ES-I3 (cell line): ENCODE data around the gene PI4K2A.
A peak's percentile ranks its signal among the peaks of the same experiment; 100 is the strongest.
"Not testable (repeated sequence)": the region's sequence is repeated elsewhere in the genome, so short reads cannot be mapped to it uniquely, and the experiment has no call there.

Source experiments
- H3K36me3 ChIP-seq: 2 replicates; pipeline ENCODE4 v1.6.1; 2013; ENCODE audit warnings: mild to moderate bottlenecking, low read length, control low read depth, moderate library complexity; ENCODE audit not compliant: insufficient read depth
- H3K4me1 ChIP-seq: 2 replicates; pipeline ENCODE4 v1.6.1; 2013; ENCODE audit warnings: mild to moderate bottlenecking, control low read depth, low read length; ENCODE audit not compliant: insufficient read depth
- H3K9ac ChIP-seq: 2 replicates; pipeline ENCODE4 v1.6.1; 2013; ENCODE audit warnings: low read depth, mild to moderate bottlenecking, low read length, moderate library complexity
- H3K9me3 ChIP-seq: 2 replicates; pipeline ENCODE4 v1.6.1; 2013; ENCODE audit warnings: mild to moderate bottlenecking, low read length, moderate library complexity; ENCODE audit not compliant: control insufficient read depth, insufficient read depth

PI4K2A gene

GRCh38 chr10:97675222-97675621 lies 34.8 kb downstream of the PI4K2A start:
- Histone ChIP-seq H3K9ac (no peak overlapping the region), H3K4me1 (no peaks in the 10 kb centered on the region; the same call in 1 of the 2 replicates), H3K36me3 (peaks cover 9% of the 10 kb centered on the region), H3K9me3 (no peaks in the 10 kb centered on the region)

- peaks cover 9% of the 10 kb centered on the region for H3K36me3 ChIP-seq
- H3K9me3 ChIP-seq = no peaks in the 10 kb centered on the region
- H3K4me1 ChIP-seq = no peaks in the 10 kb centered on the region; the same call in 1 of the 2 replicates
- no peak overlapping the region for H3K9ac ChIP-seq
These were observed 36.5 kb downstream of the PI4K2A start for GRCh38 chr10:97676770-97677581.

DNA sequence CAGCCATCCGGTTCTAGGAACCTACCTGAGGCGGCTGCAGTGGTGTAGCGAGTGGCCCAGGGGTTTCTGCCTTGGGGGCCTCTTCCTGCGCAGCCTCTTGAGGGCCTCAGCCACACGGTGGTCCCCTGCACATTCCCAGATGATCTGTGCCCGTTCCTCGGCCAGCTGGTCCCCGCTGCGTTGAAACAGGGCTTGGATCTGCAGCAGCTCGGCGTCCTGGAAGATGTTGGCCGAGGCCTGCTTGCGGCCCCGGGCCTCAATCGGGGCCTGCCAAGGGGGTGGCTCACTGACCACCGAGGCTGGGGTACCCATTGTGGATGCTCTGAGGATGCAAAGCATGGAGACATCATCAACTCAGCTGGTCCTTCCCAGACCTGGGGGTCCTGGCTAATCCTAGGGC lies 39.1 kb downstream of the PI4K2A start:
- no peak overlapping the region for H3K9ac ChIP-seq
- H3K36me3 ChIP-seq = 0 out of 2 replicates have a peak, but pooled peaks cover 2% of the 10 kb centered on the region
- H3K9me3 ChIP-seq = no peaks in the 10 kb centered on the region
- peaks cover 9% of the 10 kb centered on the region for H3K4me1 ChIP-seq

GRCh38 chr10:97682042-97682441 lies 41.6 kb downstream of the PI4K2A start:
- H3K36me3 ChIP-seq = no peaks in the 10 kb centered on the region
- peaks cover 9% of the 10 kb centered on the region for H3K4me1 ChIP-seq
- H3K9me3 ChIP-seq = no peaks in the 10 kb centered on the region
- no peak overlapping the region for H3K9ac ChIP-seq

DNA sequence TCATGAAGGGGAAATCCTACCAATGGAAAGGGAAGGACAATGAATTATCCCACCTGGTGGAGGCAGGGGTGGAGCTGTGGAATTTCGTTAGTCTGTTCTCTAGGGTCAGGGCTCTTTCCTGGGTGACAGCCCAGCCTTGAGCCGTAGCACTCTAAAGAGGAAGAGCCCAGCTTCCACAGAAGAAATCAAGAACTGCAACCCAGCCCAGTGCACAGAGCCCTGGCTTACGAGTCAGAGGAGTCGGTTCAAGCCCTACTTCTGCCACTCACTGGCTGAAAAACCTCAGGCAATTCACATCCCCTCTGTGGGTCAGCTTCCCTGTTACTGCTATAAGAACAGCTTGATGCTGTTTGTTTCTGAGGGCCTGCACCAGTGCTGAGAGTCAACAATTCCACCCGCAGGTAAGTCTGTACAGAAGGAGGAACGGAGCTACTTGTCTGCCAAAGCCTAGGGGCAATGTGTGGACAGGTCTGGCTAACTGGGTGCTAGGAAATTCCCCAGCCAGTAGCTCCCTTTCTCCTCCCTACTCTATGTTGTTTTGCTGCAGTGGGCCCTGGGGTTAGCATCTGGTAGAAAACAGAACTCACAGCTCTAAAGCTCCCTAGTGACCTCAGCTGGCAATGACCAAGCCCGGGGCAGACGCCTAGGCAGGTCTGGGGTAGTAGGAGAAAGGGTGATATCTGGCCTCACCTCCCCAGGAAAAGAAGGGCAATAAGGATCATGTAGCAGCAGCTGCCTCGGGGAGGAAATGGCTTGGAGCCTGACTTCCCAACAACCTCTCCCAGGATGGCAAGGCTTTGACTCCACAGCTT lies 43.3 kb downstream of the PI4K2A start:
- Histone ChIP-seq H3K9ac (0 out of 2 replicates have a peak overlapping the region, but pooled peaks have one; percentile 8), H3K36me3 (no peaks in the 10 kb centered on the region), H3K9me3 (no peaks in the 10 kb centered on the region), H3K4me1 (peaks cover 9% of the 10 kb centered on the region)

- H3K36me3 ChIP-seq, H3K9me3 ChIP-seq, H3K4me1 ChIP-seq: not testable (repeated sequence)
- 0 out of 2 replicates have a peak overlapping the region, but pooled peaks have one; percentile 8 for H3K9ac ChIP-seq
These were observed 43.9 kb downstream of the PI4K2A start for GRCh38 chr10:97684368-97684713.

GRCh38 chr10:97684866-97685394 lies 44.5 kb downstream of the PI4K2A start:
- peak overlapping the region; percentile 29; the same call in 1 of the 2 replicates for H3K9ac ChIP-seq

GRCh38 chr10:97685395-97685958 lies 45.0 kb downstream of the PI4K2A start:
- Histone ChIP-seq H3K4me1 (peaks cover 9% of the 10 kb centered on the region), H3K36me3 (no peaks in the 10 kb centered on the region), H3K9ac (peak overlapping the region; percentile 29; the same call in 1 of the 2 replicates), H3K9me3 (no peaks in the 10 kb centered on the region)

More at GRCh38 chr10:97684866-97685394, 44.5 kb downstream of the PI4K2A start:
- Histone ChIP-seq H3K9me3 (no peaks in the 10 kb centered on the region), H3K4me1 (peaks cover 9% of the 10 kb centered on the region), H3K36me3 (no peaks in the 10 kb centered on the region)

GRCh38 chr10:97686301-97686961 lies 46.0 kb downstream of the PI4K2A start:
- peak overlapping the region; percentile 76 for H3K9ac ChIP-seq
- H3K4me1 ChIP-seq = peaks cover 9% of the 10 kb centered on the region
- H3K9me3 ChIP-seq = no peaks in the 10 kb centered on the region
- H3K36me3 ChIP-seq = no peaks in the 10 kb centered on the region

- H3K36me3 ChIP-seq = no peaks in the 10 kb centered on the region
- H3K9ac ChIP-seq = peak within 1 kb of the TSS; percentile 76
- H3K9me3 ChIP-seq = no peaks in the 10 kb centered on the region
- peaks cover 9% of the 10 kb centered on the region for H3K4me1 ChIP-seq
These were observed 46.7 kb downstream of the PI4K2A start, which contains the start of gene AVPI1 for GRCh38 chr10:97686962-97687784. AVPI1 (minus strand) TSS chr10:97687241; CDS start chr10:97679905, 7,336 bp downstream.

DNA sequence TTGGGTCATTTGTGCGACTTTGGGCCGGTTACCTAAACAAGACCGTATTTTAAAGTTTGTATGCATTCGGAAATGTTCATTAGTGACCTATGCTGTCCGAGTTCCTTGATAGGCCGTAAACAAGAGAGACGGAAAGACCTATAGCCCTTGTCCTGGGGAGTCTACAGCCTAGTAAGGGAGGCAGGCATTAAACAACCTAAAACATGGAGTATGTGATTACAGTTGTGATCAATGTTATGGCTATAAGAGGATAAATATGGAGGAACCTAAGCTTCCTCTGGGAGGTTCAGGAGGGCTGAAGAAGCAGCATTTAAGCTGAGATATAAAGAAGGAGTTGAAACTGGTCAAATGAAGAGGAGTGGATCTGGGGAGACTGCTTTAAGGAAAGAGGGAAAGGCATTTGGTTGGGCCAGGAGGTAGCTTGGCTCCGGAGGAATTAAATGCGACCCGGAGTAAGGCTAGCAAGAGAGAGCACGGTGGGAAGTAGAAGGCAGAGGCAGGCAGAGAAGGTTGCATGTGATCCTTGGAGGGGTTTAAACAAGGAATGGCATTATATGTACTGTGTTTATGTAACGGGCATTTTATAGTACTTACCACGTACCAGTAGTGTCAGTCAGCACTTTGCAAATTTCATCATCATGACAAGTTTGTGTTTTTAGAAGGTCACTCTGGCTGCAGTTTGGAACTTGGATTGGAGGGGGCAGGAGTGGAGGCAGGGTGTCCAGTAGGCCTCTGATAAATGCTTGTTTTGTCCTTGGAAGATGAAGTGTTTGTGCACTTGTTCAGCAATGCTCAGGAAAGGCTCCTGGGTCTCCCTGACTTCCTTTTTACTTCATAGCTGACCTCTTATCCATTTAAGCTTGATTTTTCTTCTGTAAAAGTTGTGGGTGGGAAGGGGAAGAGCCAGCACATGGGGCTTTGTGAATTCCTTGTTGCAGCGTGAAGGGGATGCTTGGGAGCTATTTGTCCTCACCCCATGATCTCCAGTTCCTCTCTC lies 47.6 kb downstream of the PI4K2A start:
- no peaks in the 10 kb centered on the region; the same call in 1 of the 2 replicates for H3K9me3 ChIP-seq
- peaks cover 9% of the 10 kb centered on the region for H3K4me1 ChIP-seq
- peak overlapping the region; percentile 76 for H3K9ac ChIP-seq
- no peaks in the 10 kb centered on the region for H3K36me3 ChIP-seq

DNA sequence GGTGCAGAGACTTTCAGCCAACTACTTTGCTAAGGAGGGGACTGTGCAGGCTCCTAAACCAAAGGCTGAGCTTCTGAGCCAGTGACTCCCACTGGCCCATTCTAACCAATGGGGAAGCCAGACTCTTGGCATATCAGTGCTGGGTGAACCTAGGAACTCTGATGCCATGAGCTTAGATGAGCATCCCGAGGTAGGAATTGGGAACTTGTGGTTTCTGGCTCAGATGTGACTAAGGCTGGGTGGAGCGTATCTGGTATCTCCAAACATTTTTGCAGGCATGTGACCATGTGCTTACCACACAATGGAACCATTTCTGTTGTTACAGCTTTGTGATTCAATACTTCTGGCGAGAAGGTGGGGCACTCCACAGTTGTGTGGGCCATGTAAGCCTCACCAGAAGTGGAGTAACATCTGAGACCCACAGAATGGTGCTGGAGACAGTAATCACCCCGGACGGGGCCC lies 49.1 kb downstream of the PI4K2A start:
- H3K9me3 ChIP-seq = no peaks in the 10 kb centered on the region; the same call in 1 of the 2 replicates
- H3K36me3 ChIP-seq = no peaks in the 10 kb centered on the region
- no peak overlapping the region for H3K9ac ChIP-seq
- no peaks in the 10 kb centered on the region; the same call in 1 of the 2 replicates for H3K4me1 ChIP-seq
